GM19372 (cell line): Measurements from ENCODE around the gene CCDC116.
"Not testable (repeated sequence)": the region's sequence is repeated elsewhere in the genome, so short reads cannot be mapped to it uniquely, and the experiment has no call there.

ENCODE experiments used
- ATAC-seq: cut with Tn5 transposase; IDR thresholded peaks from one replicate; pipeline ENCODE4 v1.9.1; 2021; ENCODE audit warnings: mild to moderate bottlenecking, low read depth, moderate library complexity; ENCODE audit not compliant: unreplicated experiment

Gene CCDC116

DNA sequence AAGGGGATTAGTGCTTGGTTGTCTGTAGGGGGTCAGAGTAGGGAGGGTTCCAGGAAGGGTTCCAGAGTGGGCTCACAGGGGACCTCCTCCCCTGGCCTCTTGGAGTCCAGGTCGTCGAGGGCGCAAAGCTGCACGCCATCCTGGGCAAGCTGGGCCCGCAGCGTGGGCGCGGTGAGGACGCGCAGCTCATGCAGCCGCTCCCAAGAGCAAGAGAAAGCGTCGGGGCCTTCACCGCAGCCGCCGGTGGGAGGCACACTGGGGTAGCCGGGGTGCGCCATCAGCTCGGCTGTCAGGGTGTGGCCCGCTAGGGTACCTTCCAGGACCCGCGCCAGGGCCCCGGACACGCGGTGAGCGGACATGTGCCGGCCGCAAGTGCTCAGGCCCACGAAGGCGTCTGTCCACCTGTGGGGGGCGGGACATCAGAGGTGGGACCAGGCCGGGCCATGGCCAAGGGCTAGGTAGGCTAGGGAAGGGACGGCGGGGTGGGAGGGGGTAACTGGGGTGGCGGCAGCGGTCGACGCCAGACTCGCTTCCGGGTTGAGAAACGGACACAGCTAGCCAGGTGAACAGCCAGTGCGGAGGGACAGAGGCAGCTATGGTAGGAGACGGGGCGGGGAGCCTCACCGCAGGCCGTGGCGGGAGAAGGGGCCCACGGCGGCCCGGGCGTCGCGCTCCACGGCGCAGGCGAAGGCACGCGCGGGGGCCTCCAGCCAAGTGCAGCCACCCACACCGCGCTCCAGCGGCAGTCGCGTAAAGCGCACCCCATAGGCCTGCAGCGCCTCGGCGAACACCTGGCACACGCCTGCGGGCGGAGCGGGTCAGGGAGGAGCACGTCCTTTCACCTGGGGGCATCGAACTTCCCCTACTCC, 3.9 kb upstream of the CCDC116 start:
- no peak for ATAC-seq

GRCh38 chr22:21629255-21630149, 3.1 kb upstream of the CCDC116 start, which contains the start of gene YDJC:
Gene YDJC, minus strand, starts transcription at chr22:21630022. Its CDS starts 8 bp downstream, at chr22:21630014.
- ATAC-seq, result peak; percentile 83

GRCh38 chr22:21631025-21631424, 1.5 kb upstream of the CCDC116 start:
- no peak for ATAC-seq

- no peak for ATAC-seq
Measured at GRCh38 chr22:21632931-21633330, 371 bp downstream of the CCDC116 start.

DNA sequence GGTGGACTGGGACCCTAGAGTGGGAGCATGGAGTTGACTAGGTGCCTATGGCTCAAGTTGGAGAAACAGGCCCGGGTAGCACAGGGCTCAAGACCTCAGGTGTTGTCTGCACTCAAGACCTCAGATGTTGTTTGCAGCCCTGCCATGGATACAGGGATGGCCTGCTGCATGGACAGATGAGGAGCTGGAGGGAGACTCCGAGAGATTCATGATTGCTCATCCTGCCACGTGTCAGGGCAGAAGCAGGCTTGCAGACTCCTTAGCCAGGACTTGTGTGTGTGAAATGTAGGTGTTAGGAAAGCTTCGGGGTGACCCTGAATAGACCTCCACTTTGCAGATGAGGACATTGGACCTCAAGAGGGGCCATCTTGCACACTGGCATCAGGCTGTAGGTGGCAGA, 921 bp downstream of the CCDC116 start:
- ATAC-seq, result no peak

- ATAC-seq, result no peak
Measured at GRCh38 chr22:21634081-21634480, 1.5 kb downstream of the CCDC116 start.

- ATAC-seq, result no peak
Measured at GRCh38 chr22:21634844-21635243, 2.3 kb downstream of the CCDC116 start.

DNA sequence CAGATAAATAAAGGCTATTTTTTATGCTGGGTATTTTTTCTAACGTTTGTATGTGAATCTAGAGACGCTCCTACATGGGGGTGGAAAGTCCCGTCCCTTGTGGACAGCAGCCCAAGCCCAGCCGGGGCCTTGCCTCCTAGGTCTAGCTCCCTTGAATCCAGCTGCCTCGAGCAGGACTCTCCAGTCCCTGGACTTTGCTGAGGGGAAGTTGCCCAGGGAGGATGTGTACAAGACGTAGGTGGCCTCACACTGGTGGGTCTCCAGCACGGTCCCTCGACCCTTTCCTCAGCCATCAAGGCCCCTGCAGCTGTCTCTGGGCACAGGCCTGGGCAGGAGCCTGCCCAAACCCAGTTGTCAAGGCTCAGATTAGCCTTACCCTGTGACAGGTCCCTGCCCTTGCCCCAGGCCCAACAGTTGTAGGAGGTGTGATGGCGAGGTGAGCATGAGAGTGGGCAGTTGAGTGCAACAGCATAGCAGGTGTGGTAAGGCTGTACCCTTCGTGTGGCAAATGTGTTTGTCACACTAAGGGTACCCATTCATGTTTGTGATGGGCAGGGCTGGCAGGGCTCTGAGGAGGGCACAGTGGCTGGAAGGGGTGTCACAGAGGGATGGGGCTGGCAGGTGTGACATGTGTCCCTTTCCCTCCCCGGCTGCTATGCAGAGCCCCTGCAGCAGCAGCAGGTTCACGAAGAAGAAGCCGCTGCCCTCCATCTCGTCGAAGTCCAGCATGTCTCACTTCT, 3.4 kb downstream of the CCDC116 start:
- no peak for ATAC-seq

- ATAC-seq, result no peak
Measured at GRCh38 chr22:21636629-21637218, 4.2 kb downstream of the CCDC116 start.

DNA sequence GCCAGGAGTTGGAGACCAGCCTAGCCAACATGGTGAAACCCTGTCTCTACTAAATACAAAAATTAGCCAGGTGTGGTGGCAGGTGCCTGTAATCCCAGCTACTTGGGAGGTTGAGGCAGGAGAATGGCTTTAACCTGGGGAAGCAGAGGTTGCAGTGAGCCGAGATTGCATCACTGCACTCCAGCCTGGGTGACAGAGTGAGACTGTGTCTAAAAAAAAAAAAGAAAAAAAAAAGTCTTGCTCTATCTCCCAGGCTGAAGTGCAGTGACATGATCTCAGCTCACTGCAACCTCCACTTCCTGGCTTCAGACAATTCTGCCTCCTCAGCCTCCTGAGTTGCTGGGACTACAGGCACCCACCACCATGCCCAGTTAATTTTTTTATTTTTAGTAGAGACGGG, 4.9 kb downstream of the CCDC116 start:
- ATAC-seq, result not testable (repeated sequence)

DNA sequence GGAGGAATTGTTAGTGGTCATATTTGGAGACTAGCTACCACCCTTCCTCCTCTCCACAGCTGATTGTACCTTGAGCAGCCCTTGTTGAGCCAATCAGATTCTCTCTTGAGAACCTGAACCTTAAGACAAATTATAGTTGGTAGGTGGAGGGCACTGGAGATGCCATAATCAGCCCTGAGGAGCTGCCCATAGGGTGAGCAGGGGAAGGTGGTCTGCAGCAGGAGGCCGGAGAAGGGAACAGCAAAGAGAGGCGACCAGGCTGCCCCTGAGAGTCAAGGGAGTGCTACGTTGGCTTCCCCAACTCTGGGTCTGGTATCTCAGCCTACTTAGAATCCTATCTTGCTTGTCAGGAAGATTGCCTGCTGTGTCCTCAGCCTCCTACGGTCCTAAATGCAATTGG, 6.8 kb downstream of the CCDC116 start:
- no peak for ATAC-seq

DNA sequence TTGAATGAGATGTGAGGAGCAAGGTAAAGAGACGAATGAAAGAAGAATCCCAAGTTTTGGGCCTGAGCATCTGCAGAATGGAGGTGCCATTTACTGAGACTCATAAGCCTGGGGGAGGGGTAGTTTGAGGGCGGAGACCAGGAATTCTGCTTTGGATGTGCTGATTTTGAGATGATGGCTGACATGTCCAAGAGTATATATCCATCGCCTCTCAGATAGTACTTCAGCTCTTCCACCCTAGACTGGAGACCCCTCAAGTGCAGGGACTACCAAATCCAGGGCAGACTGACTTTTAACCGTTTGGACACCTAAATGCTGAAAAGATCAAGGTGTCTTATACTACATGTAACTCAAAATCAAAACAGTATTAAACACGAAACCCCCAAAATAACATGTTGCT, 8.2 kb downstream of the CCDC116 start:
- ATAC-seq, result no peak

- no peak for ATAC-seq
Measured at GRCh38 chr22:21641417-21641788, 8.8 kb downstream of the CCDC116 start.

DNA sequence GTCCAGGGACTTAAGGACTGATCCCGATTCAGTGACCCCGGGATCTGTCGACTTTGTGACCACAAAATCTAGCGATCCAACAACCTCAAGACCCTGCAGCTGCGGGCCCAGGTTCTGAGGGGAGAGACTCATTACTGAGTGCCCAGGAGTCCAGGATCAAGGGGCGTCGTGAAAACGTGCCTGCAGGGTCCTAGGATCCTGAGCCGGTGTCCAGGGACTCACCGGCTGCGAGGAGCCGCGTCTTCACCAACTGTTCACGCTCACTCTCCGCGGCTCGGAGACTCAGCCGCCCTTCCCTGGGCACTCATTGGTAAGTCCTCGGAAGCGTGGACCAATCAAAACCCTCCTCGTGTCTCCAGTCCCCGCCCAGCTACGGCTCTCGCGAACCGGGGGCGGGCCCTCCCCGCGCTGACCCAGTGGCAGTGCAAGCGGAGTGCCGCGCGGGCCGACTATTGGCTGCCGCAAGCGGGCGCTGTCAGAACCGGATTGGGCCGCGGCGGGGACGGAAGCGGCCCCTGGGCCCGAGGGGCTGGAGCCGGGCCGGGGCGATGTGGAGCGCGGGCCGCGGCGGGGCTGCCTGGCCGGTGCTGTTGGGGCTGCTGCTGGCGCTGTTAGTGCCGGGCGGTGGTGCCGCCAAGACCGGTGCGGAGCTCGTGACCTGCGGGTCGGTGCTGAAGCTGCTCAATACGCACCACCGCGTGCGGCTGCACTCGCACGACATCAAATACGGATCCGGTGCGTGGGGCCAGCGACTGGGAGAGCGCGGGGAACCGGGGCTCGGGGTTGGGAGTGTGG, 9.4 kb downstream of the CCDC116 start, which contains the start of gene SDF2L1:
Gene SDF2L1 (plus strand): TSS at position 514 of the 795 bp plus-strand sequence. CDS start 35 bp downstream, at position 549.
- ATAC-seq, result peak; percentile 95

DNA sequence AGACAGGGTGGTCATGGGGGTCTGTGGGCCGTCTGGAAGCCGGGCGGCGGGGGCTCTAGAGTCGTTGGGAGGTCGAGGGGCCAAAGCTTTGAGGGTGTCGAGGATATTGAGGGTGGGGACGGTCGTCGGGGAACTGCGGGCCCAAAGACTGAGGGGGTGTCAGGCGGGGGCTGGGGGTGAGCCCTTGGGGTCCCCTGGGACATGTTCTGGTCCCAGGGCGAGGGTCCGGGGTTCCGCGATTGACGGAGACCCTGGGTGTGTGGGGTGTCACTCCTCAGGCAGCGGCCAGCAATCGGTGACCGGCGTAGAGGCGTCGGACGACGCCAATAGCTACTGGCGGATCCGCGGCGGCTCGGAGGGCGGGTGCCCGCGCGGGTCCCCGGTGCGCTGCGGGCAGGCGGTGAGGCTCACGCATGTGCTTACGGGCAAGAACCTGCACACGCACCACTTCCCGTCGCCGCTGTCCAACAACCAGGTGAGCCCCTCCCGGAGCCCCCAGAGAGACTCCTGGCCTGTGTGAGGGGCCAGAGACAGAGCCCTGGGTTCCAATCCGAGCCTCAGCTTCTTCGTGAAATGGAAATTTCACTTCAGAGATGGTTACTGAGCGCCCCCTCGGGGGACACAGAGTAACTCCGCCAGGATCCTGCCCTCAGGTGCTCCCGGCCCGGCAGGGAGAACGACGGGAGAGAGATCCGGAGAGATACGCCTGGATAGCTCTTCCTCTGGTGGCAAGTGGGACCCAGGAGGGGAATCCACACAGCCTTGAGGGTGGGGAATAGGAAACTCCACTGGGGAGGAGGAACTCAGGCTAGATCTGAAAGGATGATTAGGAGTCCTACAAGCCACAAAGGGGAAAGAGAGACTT, 10.3 kb downstream of the CCDC116 start:
- ATAC-seq, result no peak

DNA sequence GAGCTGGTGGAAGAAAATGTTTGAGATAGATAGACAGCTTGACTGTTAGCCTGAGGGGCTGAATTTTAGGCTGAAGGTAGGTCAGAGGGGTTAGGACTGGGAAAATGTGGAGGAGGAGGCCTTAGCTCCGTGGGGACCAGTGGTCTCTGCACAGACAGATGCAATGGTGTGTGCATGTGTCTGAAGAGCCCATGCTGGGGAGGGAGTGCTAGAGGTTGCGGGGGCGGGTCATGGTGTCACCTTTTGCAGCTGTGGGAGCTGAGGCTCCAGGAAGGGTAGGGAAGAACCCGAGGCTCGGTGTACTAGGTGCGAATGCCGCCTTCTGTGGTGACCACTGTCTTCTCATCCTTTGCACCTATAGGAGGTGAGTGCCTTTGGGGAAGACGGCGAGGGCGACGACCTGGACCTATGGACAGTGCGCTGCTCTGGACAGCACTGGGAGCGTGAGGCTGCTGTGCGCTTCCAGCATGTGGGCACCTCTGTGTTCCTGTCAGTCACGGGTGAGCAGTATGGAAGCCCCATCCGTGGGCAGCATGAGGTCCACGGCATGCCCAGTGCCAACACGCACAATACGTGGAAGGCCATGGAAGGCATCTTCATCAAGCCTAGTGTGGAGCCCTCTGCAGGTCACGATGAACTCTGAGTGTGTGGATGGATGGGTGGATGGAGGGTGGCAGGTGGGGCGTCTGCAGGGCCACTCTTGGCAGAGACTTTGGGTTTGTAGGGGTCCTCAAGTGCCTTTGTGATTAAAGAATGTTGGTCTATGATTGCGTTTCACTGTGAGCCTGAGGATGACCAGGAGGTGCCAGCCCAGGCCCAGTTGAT, 11.2 kb downstream of the CCDC116 start:
- no peak for ATAC-seq

GRCh38 chr22:21645513-21645912, 13.0 kb downstream of the CCDC116 start:
- not testable (repeated sequence) for ATAC-seq
